ENCODE results near the gene BLOC1S1. TPM values are rescaled to one million over a fixed set of nuclear protein-coding genes. Genes with fewer than 3 reads are reported as not detected.

Gene BLOC1S1
- total RNA-seq, 1 experiment from 2014 or later: 87.3 TPM

DNA sequence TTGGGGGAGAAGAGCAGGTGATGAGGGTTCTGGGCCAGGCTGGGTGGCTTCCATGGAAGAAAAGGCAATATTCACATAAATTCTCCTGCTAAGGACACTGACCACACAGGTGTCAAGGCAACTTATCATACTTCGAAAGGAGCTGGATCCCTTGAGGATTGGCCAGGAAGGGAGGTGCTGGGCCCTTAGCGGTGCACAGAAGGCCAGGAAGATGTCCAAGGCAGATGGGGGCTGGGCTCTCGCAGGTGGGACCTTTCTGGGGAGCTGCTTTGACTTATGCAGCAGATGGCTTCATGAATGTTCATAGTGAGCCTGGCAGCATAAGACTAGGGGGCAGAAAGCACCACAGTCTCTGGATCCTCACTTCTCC, 9.1 kb downstream of the BLOC1S1 start:
- in situ Hi-C loops (cut with HindIII; ENCODE audit: low pct_unique_long_range_greater_than_20kb, low sequenced_read_pairs): no loop called here
- Histone ChIP-seq H3K27ac (ENCODE audit: low read length) (no peak overlapping the region; the same call in 1 of the 2 replicates), H3K9me3 (ENCODE audit: control insufficient read depth, insufficient read depth, low read depth, low read length) (no peaks in the 10 kb centered on the region), H3K4me3 (ENCODE audit: low read depth in 2 of 2, low read length in 2 of 2) (no peak overlapping the region), H3K4me1 (ENCODE audit: control insufficient read depth, insufficient read depth, low read length) (peaks cover 31% of the 10 kb centered on the region), H3K36me3 (ENCODE audit: control insufficient read depth, insufficient read depth, low read length) (peaks cover 10% of the 10 kb centered on the region), H3K27me3 (ENCODE audit: control insufficient read depth, insufficient read depth, low read length) (no peaks in the 10 kb centered on the region)
- DNase-seq (ENCODE audit: low read depth, low spot score) (no peak), ATAC-seq (no peak)
- TF ChIP-seq, protein P1, sequence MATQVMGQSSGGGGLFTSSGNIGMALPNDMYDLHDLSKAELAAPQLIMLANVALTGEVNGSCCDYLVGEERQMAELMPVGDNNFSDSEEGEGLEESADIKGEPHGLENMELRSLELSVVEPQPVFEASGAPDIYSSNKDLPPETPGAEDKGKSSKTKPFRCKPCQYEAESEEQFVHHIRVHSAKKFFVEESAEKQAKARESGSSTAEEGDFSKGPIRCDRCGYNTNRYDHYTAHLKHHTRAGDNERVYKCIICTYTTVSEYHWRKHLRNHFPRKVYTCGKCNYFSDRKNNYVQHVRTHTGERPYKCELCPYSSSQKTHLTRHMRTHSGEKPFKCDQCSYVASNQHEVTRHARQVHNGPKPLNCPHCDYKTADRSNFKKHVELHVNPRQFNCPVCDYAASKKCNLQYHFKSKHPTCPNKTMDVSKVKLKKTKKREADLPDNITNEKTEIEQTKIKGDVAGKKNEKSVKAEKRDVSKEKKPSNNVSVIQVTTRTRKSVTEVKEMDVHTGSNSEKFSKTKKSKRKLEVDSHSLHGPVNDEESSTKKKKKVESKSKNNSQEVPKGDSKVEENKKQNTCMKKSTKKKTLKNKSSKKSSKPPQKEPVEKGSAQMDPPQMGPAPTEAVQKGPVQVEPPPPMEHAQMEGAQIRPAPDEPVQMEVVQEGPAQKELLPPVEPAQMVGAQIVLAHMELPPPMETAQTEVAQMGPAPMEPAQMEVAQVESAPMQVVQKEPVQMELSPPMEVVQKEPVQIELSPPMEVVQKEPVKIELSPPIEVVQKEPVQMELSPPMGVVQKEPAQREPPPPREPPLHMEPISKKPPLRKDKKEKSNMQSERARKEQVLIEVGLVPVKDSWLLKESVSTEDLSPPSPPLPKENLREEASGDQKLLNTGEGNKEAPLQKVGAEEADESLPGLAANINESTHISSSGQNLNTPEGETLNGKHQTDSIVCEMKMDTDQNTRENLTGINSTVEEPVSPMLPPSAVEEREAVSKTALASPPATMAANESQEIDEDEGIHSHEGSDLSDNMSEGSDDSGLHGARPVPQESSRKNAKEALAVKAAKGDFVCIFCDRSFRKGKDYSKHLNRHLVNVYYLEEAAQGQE (IDR thresholded peaks at IDR 0.05; ENCODE audit: insufficient read depth in 1 of 2, low read depth in 2 of 2, low read length in 1 of 2): no peak
- POLR2A ChIA-PET: no interaction called here
- CTCF ChIA-PET: interaction anchor here (1.0 to 2.4 kb wide), 2 partner anchors 10 to 13 kb away, joined by 3 to 17 read pairs; no protein-coding TSS in a partner anchor
- intact Hi-C loops (cut with micrococcal nuclease; ENCODE audit: unreplicated experiment): loop anchor here (5.0 to 10.0 kb wide), 2 partner anchors 202 to 530 kb away; partner anchors contain the start of gene PYM1
- no TSS peak for BruUV-seq (replicated peaks)

DNA sequence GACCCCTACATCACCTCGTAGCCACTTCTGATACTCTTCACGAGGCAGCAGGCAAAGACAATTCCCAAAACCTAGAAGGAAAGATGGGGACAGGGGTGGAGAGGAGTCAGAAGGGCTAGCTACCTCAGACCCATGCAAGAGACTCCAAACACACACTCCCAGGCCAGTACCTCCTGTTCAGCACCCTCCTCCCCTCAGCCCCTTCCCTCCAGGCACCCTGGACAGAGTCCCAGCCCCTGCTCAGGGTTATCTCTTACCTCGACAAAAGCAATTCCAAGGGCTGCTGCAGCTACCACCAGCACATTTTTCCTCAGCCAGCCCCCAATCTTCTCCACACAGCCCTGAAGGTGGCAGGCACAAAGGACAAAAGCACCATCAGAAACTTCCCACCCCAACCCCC, 9.7 kb downstream of the BLOC1S1 start:
- H3K9me3 ChIP-seq (ENCODE audit: control insufficient read depth, insufficient read depth, low read depth, low read length): no peaks in the 10 kb centered on the region
- TF ChIP-seq SIN3A (IDR thresholded peaks at IDR 0.05; ENCODE audit: borderline replicate concordance, insufficient read depth, low read depth, low read length) (no peak), POLR2AphosphoS5 (IDR thresholded peaks at IDR 0.05; ENCODE audit: low read depth, low read length) (no peak), TCF7L2 (IDR thresholded peaks at IDR 0.05; ENCODE audit: low read depth, low read length) (no peak)
- TF ChIP-seq, protein P2, sequence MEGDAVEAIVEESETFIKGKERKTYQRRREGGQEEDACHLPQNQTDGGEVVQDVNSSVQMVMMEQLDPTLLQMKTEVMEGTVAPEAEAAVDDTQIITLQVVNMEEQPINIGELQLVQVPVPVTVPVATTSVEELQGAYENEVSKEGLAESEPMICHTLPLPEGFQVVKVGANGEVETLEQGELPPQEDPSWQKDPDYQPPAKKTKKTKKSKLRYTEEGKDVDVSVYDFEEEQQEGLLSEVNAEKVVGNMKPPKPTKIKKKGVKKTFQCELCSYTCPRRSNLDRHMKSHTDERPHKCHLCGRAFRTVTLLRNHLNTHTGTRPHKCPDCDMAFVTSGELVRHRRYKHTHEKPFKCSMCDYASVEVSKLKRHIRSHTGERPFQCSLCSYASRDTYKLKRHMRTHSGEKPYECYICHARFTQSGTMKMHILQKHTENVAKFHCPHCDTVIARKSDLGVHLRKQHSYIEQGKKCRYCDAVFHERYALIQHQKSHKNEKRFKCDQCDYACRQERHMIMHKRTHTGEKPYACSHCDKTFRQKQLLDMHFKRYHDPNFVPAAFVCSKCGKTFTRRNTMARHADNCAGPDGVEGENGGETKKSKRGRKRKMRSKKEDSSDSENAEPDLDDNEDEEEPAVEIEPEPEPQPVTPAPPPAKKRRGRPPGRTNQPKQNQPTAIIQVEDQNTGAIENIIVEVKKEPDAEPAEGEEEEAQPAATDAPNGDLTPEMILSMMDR (IDR thresholded peaks at IDR 0.05): no peak
- TF ChIP-seq, protein P1 (IDR thresholded peaks at IDR 0.05; ENCODE audit: insufficient read depth in 1 of 2, low read depth in 2 of 2, low read length in 1 of 2): no peak
- in situ Hi-C loops (cut with HindIII; ENCODE audit: low pct_unique_long_range_greater_than_20kb, low sequenced_read_pairs): no loop called here
- no peak overlapping the region for H3K27ac ChIP-seq (ENCODE audit: low read length)
- ChIA-PET POLR2A (no interaction called here), CTCF (interaction anchor here (2.4 kb wide), 1 partner anchor 12 kb away, joined by 17 read pairs; no protein-coding TSS in a partner anchor)
- H3K36me3 ChIP-seq (ENCODE audit: control insufficient read depth, insufficient read depth, low read length): peaks cover 10% of the 10 kb centered on the region
- intact Hi-C loops (cut with micrococcal nuclease; ENCODE audit: unreplicated experiment): loop anchor here (5.0 to 10.0 kb wide), 2 partner anchors 202 to 531 kb away; partner anchors contain the start of gene PYM1
- ATAC-seq (no peak), DNase-seq (ENCODE audit: low read depth, low spot score) (no peak)
- peaks cover 37% of the 10 kb centered on the region for H3K4me1 ChIP-seq (ENCODE audit: control insufficient read depth, insufficient read depth, low read length)
- BruUV-seq (replicated peaks): no TSS peak
- H3K4me3 ChIP-seq (ENCODE audit: low read depth in 2 of 2, low read length in 2 of 2): no peak overlapping the region; a peak in 1 of 4 replicates
- H3K27me3 ChIP-seq (ENCODE audit: control insufficient read depth, insufficient read depth, low read length): no peaks in the 10 kb centered on the region

All from Panc1 (cell line).